ENCODE measurements around the gene WWC1. TPM values are rescaled to one million over a fixed set of nuclear protein-coding genes. Genes with fewer than 3 reads are reported as not detected.

The WWC1 gene
- total RNA-seq, 1 donor from 2014 or later = 20.8 TPM

DNA sequence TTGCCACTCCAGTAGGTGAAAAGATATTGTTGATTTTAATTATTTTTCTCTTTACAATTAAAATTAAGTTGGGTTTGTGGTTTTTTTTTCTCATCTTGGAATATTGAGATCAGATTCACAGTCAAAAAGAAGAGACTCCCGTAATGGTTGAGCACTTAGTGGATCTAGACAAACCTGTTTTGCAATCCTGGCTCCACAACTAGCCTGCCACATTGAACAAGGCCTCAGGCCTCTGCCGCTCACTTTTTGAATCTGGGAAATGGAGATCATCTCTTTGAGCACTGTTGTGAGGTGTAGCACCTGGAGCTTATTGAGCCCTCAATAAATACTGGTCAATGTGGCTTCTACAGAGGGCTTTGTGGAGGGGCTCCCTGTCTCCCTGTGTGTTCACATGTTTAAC is 157.7 kb downstream of the WWC1 start:
- Histone ChIP-seq H3K36me3 (ENCODE audit: control insufficient read depth, insufficient read depth, low read length) (peaks cover 6% of the 10 kb centered on the region), H3K4me3 (ENCODE audit: low read depth, low read length) (no peak overlapping the region), H3K27me3 (ENCODE audit: control insufficient read depth, insufficient read depth, low read length) (no peaks in the 10 kb centered on the region)
- no peak for FAIRE-seq
- TF ChIP-seq, protein P1, sequence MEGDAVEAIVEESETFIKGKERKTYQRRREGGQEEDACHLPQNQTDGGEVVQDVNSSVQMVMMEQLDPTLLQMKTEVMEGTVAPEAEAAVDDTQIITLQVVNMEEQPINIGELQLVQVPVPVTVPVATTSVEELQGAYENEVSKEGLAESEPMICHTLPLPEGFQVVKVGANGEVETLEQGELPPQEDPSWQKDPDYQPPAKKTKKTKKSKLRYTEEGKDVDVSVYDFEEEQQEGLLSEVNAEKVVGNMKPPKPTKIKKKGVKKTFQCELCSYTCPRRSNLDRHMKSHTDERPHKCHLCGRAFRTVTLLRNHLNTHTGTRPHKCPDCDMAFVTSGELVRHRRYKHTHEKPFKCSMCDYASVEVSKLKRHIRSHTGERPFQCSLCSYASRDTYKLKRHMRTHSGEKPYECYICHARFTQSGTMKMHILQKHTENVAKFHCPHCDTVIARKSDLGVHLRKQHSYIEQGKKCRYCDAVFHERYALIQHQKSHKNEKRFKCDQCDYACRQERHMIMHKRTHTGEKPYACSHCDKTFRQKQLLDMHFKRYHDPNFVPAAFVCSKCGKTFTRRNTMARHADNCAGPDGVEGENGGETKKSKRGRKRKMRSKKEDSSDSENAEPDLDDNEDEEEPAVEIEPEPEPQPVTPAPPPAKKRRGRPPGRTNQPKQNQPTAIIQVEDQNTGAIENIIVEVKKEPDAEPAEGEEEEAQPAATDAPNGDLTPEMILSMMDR (IDR thresholded peaks at IDR 0.05; ENCODE audit: insufficient read depth, low read length, severe bottlenecking) = no peak
- DNase-seq (ENCODE audit: low read depth) = peak; percentile 43

DNA sequence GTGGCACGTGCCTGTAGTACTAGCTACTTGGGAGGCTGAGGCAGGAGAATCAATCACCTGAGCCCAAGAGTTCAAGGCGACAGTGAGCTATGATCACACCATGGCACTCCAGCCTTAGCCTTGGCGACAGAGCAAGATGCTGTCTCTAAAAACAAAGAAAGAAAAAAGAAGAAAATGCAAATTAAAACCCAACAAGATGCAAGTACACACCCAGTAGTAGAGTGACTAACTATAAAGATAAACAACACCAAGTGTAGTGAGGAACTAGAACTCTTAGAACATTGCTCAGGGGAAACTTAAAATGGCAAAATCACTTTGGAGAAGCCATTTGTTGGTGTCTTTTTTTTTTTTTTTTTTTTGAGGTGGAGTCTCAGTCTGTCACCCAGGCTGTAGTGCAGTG is 160.1 kb downstream of the WWC1 start:
- no peak overlapping the region for H3K4me3 ChIP-seq (ENCODE audit: low read depth, low read length)
- no peak for FAIRE-seq
- no peaks in the 10 kb centered on the region for H3K27me3 ChIP-seq (ENCODE audit: control insufficient read depth, insufficient read depth, low read length)
- no peak for DNase-seq (ENCODE audit: low read depth)
- H3K36me3 ChIP-seq (ENCODE audit: control insufficient read depth, insufficient read depth, low read length) = peaks cover 8% of the 10 kb centered on the region
- TF ChIP-seq, protein P1 (IDR thresholded peaks at IDR 0.05; ENCODE audit: insufficient read depth, low read length, severe bottlenecking) = no peak

DNA sequence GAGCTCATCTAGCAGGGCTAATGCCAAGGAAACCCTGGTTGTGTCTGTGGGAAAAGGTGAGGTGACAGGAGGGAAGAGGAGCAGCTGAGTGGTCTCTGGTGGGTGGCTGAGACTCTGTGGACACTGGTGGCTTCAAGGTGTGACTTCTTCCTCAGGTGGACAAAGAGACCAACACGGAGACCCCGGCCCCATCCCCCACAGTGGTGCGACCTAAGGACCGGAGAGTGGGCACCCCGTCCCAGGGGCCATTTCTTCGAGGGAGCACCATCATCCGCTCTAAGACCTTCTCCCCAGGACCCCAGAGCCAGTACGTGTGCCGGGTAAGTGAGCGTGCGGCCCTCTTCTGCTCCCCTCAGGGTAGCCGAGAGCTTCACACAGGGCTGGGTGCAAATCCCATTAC is 163.8 kb downstream of the WWC1 start:
- FAIRE-seq (no peak), DNase-seq (ENCODE audit: low read depth) (no peak)
- H3K4me3 ChIP-seq (ENCODE audit: low read depth, low read length) = no peak overlapping the region
- no peaks in the 10 kb centered on the region for H3K27me3 ChIP-seq (ENCODE audit: control insufficient read depth, insufficient read depth, low read length)
- peaks cover 17% of the 10 kb centered on the region for H3K36me3 ChIP-seq (ENCODE audit: control insufficient read depth, insufficient read depth, low read length)
- TF ChIP-seq, protein P1 (IDR thresholded peaks at IDR 0.05; ENCODE audit: insufficient read depth, low read length, severe bottlenecking) = no peak

DNA sequence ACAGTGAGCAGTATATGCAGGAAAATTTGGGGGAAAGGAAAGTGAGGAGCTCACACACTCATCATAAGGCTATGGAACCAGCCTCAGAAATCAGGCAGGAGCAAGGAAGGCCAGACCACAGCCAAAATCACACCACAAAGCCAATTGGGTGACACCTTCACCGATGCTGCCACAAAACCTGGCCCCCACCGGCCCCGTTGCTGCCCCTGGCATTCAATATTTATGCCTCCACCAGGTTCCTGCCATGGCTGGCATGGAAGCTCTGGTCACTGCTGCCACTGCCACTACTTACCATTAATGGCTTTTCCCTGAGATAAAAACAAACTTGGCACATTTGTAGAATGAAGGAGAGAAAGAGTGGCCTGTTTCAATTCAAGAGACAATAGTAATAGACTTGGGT is 166.1 kb downstream of the WWC1 start:
- TF ChIP-seq, protein P1 (IDR thresholded peaks at IDR 0.05; ENCODE audit: insufficient read depth, low read length, severe bottlenecking) = no peak
- Histone ChIP-seq H3K27me3 (ENCODE audit: control insufficient read depth, insufficient read depth, low read length) (no peaks in the 10 kb centered on the region), H3K36me3 (ENCODE audit: control insufficient read depth, insufficient read depth, low read length) (peaks cover 25% of the 10 kb centered on the region), H3K4me3 (ENCODE audit: low read depth, low read length) (no peak overlapping the region)
- FAIRE-seq (no peak), DNase-seq (ENCODE audit: low read depth) (no peak)

DNA sequence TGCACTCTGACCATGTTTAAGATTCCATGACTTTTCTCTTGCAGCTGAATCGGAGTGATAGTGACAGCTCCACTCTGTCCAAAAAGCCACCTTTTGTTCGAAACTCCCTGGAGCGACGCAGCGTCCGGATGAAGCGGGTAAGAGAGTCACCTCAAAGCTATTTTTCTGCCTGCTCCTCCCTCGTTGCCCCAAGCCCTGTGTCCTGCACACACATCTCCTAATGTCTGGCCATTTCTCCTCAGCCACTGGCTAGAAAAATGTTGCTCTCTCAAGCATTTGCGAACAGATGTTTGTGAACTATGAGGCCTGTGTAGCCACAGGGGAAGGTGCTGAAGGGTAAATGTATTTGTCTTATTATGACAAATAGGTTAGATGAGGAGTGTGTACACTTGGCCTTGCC is 169.2 kb downstream of the WWC1 start:
- FAIRE-seq = peak; percentile 28
- H3K36me3 ChIP-seq (ENCODE audit: control insufficient read depth, insufficient read depth, low read length) = peaks cover 28% of the 10 kb centered on the region

DNA sequence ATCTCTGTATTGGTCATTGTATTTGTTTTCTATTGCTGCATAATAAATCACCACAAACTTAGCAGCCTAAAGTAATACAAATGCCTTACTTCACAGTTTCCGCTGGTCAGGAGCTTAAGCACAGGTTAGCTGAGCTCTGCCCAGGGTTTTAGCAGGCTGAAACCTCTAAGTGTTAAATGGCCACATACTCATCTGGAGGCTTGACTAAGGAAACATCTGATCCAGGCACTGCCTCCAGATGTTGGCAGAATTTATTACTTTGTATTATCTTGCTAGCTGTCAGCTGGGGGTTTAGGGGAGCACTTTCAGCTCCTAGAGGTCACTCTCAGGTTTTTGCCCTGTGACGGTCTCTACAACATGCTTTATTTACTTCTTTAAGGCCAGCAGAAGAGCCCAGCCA is 171.6 kb downstream of the WWC1 start:
- peaks cover 30% of the 10 kb centered on the region for H3K36me3 ChIP-seq (ENCODE audit: control insufficient read depth, insufficient read depth, low read length)
- no peak for FAIRE-seq

More for the DNA sequence above, 169.2 kb downstream of the WWC1 start:
- no peak for DNase-seq (ENCODE audit: low read depth)
- TF ChIP-seq, protein P1 (IDR thresholded peaks at IDR 0.05; ENCODE audit: insufficient read depth, low read length, severe bottlenecking) = no peak
- H3K4me3 ChIP-seq (ENCODE audit: low read depth, low read length) = no peak overlapping the region
- no peaks in the 10 kb centered on the region for H3K27me3 ChIP-seq (ENCODE audit: control insufficient read depth, insufficient read depth, low read length)

More for the DNA sequence above, 171.6 kb downstream of the WWC1 start:
- no peak for DNase-seq (ENCODE audit: low read depth)
- Histone ChIP-seq H3K27me3 (ENCODE audit: control insufficient read depth, insufficient read depth, low read length) (no peaks in the 10 kb centered on the region), H3K4me3 (ENCODE audit: low read depth, low read length) (no peak overlapping the region)
- TF ChIP-seq, protein P1 (IDR thresholded peaks at IDR 0.05; ENCODE audit: insufficient read depth, low read length, severe bottlenecking) = no peak

Measured in bronchial epithelial cell (primary cell).